Measurements from ENCODE around the gene SHROOM2. TPM values are rescaled to one million over a fixed set of nuclear protein-coding genes. Genes with fewer than 3 reads are reported as not detected.
A peak's percentile ranks its signal among the peaks of the same experiment; 100 is the strongest.

The SHROOM2 gene
- total and polyA plus RNA-seq, 5 donors from 2014 or later, result 0.35 TPM; not detected in 4

DNA sequence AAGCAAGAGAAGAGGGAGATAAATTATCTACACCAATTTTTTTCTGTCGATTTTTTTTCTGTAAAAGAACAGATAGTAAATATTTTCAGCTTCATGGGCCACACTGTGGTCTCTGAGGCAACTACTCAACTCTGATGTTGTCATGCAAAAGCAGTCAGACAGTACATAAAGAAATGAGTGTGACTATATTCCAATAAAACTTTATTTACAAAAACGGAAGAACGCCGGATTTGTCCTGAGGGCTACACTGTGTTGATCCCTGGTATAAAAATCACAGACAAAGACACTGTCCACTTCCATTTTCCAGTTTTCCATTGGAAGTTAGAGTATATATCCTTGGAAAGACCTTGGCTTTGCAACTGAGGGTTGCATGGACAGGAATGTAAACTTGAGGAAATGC lies 38.6 kb upstream of the SHROOM2 start:
- peaks cover 6% of the 10 kb centered on the region for H3K27me3 Mint-ChIP-seq
- DNase-seq, result no peak
- H3K27ac Mint-ChIP-seq, result no peak overlapping the region
- H3K36me3 Mint-ChIP-seq, result peaks cover 4% of the 10 kb centered on the region
- H3K9me3 Mint-ChIP-seq, result peaks cover 0 to 16% (median 4%) of the 10 kb centered on the region in 7 donors
- Histone ChIP-seq H3K4me3 (ENCODE audit: low read depth, low read length) (no peak overlapping the region), H3K4me1 (ENCODE audit: control insufficient read depth, insufficient read depth, low read length, poor library complexity, severe bottlenecking) (peaks cover 6% of the 10 kb centered on the region), H3K9me3 (ENCODE audit: control insufficient read depth in 2 of 2, low read length in 2 of 2) (no peaks in the 10 kb centered on the region), H3K27ac (ENCODE audit: insufficient read depth, low read length, poor library complexity, severe bottlenecking) (no peak overlapping the region), H3K27me3 (ENCODE audit: control insufficient read depth, insufficient read depth, low read length) (no peaks in the 10 kb centered on the region), H3K36me3 (ENCODE audit: control insufficient read depth, insufficient read depth, low read length) (no peaks in the 10 kb centered on the region)
- ATAC-seq (ENCODE audit: low read depth in 2 of 2), result no peak
- H3K4me3 Mint-ChIP-seq, result no peak overlapping the region
- H3K4me1 Mint-ChIP-seq, result peaks cover 0 to 18% (median 5%) of the 10 kb centered on the region in 4 donors

DNA sequence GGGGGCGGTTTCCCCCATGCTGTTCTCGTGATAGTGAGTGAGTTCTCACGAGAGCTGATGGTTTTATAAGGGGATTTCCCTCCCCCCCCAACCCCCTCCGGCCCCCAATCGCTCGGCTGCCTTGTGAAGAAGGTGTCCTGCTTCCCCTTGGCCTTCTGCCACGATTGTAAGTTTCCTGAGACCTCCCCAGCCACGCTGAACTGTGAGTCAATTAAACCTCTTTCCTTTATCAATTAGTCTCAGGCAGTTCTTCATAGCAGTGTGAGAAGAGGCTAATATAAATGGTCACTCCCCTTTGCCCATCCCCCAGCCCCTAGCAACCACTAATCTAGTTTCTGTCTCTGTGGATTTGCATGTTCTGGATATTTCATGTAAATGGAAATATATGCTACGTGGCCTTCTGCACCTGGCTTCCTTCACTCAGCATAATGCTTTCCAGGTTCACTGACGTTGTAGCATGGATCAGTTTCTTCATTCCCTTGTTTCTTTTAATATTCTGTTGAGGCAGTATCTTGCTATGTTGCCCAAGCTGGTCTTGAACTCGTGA lies 37.0 kb upstream of the SHROOM2 start:
- Histone ChIP-seq H3K9me3 (ENCODE audit: control insufficient read depth in 2 of 2, low read length in 2 of 2) (no peaks in the 10 kb centered on the region), H3K4me1 (ENCODE audit: control insufficient read depth, insufficient read depth, low read length, poor library complexity, severe bottlenecking) (peaks cover 6% of the 10 kb centered on the region), H3K36me3 (ENCODE audit: control insufficient read depth, insufficient read depth, low read length) (no peaks in the 10 kb centered on the region), H3K4me3 (ENCODE audit: low read depth, low read length) (no peak overlapping the region), H3K27ac (ENCODE audit: insufficient read depth, low read length, poor library complexity, severe bottlenecking) (no peak overlapping the region), H3K27me3 (ENCODE audit: control insufficient read depth, insufficient read depth, low read length) (no peaks in the 10 kb centered on the region)
- Mint-ChIP-seq H3K4me3 (no peak overlapping the region), H3K9me3 (peaks cover 0 to 16% (median 4%) of the 10 kb centered on the region in 7 donors), H3K4me1 (peaks cover 0 to 18% (median 5%) of the 10 kb centered on the region in 4 donors), H3K27ac (no peak overlapping the region), H3K27me3 (peaks cover 10% of the 10 kb centered on the region), H3K36me3 (peaks cover 4% of the 10 kb centered on the region)
- no peak for DNase-seq
- no peak for ATAC-seq (ENCODE audit: low read depth in 2 of 2)

DNA sequence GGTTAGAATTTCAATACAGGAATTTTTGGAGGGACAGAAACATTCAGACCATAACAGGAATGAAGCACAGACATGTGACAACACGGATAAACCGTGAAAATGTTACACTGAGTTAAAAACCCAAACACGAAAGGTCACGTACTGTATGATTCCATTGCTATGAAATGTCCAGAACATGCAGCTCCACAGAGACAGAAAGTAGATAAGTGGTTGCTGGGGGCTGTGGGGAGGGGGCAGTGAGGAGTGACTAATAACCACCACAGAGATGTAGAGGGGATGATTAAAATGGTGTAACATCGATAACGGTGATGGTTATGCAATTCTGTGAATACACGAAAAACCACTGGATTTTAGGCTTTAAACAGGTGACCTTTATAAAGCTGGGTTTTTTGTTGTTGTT lies 28.9 kb upstream of the SHROOM2 start:
- Mint-ChIP-seq H3K27ac (no peak overlapping the region), H3K9me3 (peaks cover 0 to 7% (median 0%) of the 10 kb centered on the region in 7 donors), H3K4me1 (no peaks in the 10 kb centered on the region), H3K4me3 (no peak overlapping the region), H3K36me3 (no peaks in the 10 kb centered on the region), H3K27me3 (peaks cover 7% of the 10 kb centered on the region)
- no peaks in the 10 kb centered on the region for H3K36me3 ChIP-seq (ENCODE audit: control insufficient read depth, insufficient read depth, low read length)
- H3K27ac ChIP-seq (ENCODE audit: insufficient read depth, low read length, poor library complexity, severe bottlenecking), result no peak overlapping the region
- H3K4me3 ChIP-seq (ENCODE audit: low read depth, low read length), result no peak overlapping the region
- H3K4me1 ChIP-seq (ENCODE audit: control insufficient read depth, insufficient read depth, low read length, poor library complexity, severe bottlenecking), result no peaks in the 10 kb centered on the region
- H3K9me3 ChIP-seq (ENCODE audit: control insufficient read depth in 2 of 2, low read length in 2 of 2), result no peaks in the 10 kb centered on the region
- DNase-seq, result no peak
- H3K27me3 ChIP-seq (ENCODE audit: control insufficient read depth, insufficient read depth, low read length), result no peaks in the 10 kb centered on the region
- ATAC-seq (ENCODE audit: low read depth in 2 of 2), result no peak

DNA sequence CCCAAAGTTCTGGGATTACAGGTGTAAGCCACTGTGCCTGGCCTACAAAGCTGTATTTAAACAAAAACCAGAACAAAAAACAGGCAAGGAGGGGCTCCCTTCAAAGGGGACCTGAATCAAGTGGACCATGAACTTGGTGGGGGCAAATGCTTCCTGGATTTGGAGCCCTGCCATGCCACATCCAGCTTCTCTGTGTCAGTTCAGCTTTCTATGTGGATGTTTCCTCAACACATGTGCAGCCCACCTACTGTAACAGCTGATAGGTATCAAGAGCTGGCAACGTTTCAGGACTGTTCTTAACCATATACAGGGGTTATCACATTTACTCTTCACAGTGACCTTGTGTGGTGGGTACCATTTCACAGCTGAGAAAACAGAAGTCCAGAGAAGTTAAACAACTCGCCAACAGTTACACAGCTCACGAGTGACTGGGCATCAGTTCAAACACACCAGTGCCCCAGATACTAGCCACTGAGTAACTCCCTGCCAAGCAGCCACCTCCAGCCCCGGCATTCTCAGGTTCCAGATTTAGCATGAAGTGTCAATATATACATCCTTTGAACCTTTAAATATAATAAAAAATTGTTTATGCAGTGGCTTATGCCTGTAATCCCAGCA lies 28.1 kb upstream of the SHROOM2 start:
- H3K36me3 ChIP-seq (ENCODE audit: control insufficient read depth, insufficient read depth, low read length), result no peaks in the 10 kb centered on the region
- no peak overlapping the region for H3K27ac ChIP-seq (ENCODE audit: insufficient read depth, low read length, poor library complexity, severe bottlenecking)
- DNase-seq (no peak), ATAC-seq (ENCODE audit: low read depth in 2 of 2) (no peak)
- no peak overlapping the region for H3K4me3 ChIP-seq (ENCODE audit: low read depth, low read length)
- H3K4me1 ChIP-seq (ENCODE audit: control insufficient read depth, insufficient read depth, low read length, poor library complexity, severe bottlenecking), result no peaks in the 10 kb centered on the region
- H3K9me3 ChIP-seq (ENCODE audit: control insufficient read depth in 2 of 2, low read length in 2 of 2), result no peaks in the 10 kb centered on the region
- Mint-ChIP-seq H3K4me3 (no peak overlapping the region), H3K9me3 (peaks cover 0 to 7% (median 0%) of the 10 kb centered on the region in 7 donors), H3K4me1 (no peaks in the 10 kb centered on the region), H3K27ac (no peak overlapping the region), H3K27me3 (no peaks in the 10 kb centered on the region), H3K36me3 (no peaks in the 10 kb centered on the region)
- no peaks in the 10 kb centered on the region for H3K27me3 ChIP-seq (ENCODE audit: control insufficient read depth, insufficient read depth, low read length)

DNA sequence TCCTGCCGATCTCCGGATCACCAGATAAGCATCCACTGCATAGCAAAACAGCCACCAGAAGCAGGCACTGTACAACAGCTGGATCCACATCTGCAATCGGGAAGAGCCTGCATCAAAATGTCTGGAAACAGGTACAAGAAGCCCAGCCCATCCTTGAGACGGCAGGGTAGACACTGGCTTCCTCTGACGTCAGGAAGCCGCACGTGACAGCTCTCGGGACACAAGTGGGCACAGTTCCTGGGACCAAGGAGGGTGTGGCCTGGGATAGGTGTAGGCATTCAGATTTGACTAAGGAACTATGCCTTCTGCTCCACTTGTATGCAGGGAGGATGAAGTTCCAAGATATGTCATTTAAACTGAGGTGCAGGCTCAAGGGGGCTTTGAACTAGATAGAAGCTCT lies 26.9 kb upstream of the SHROOM2 start:
- Mint-ChIP-seq H3K9me3 (peaks cover 0 to 7% (median 0%) of the 10 kb centered on the region in 7 donors), H3K4me1 (no peaks in the 10 kb centered on the region), H3K27me3 (peaks cover 4% of the 10 kb centered on the region), H3K4me3 (no peak overlapping the region), H3K36me3 (no peaks in the 10 kb centered on the region), H3K27ac (no peak overlapping the region)
- Histone ChIP-seq H3K36me3 (ENCODE audit: control insufficient read depth, insufficient read depth, low read length) (no peaks in the 10 kb centered on the region), H3K27me3 (ENCODE audit: control insufficient read depth, insufficient read depth, low read length) (no peaks in the 10 kb centered on the region), H3K4me1 (ENCODE audit: control insufficient read depth, insufficient read depth, low read length, poor library complexity, severe bottlenecking) (no peaks in the 10 kb centered on the region), H3K27ac (ENCODE audit: insufficient read depth, low read length, poor library complexity, severe bottlenecking) (no peak overlapping the region), H3K9me3 (ENCODE audit: control insufficient read depth in 2 of 2, low read length in 2 of 2) (no peaks in the 10 kb centered on the region), H3K4me3 (ENCODE audit: low read depth, low read length) (no peak overlapping the region)
- no peak for ATAC-seq (ENCODE audit: low read depth in 2 of 2)
- DNase-seq, result no peak

DNA sequence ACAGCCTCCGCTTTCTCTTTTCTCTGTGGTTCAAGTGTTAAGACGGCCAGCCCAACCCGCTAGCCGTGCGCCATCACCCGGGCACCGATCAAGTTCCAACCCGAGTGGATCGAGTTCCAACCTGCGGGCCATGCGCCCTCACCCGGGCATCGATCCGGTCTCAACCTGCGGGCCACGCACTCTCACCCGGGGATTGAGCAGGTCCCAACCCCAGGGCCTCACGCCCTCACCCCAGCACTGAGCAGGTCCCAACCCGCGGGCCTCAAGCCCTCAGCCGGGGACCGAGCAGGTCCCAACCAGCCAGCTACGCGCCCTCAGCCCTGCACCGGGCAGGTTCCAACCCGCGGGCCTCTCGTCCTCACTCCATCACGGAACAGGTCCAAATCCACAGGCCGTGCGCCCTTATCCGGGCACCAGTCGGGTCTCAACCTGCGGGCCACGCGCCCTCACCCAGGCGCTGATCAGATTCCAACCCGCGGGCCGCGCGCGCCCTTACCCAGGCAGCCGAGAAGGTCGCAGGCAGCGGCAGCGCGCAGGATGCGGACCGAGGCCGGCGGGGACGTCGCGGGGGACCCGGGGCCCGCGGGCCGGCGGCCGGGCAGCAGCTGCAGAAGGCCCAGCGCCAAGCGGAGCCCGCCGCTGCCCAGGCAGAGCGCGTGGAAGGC lies 21.0 kb upstream of the SHROOM2 start:
- H3K9me3 Mint-ChIP-seq, result peaks cover 0 to 6% (median 0%) of the 10 kb centered on the region in 7 donors
- no peak for DNase-seq
- peaks cover 8% of the 10 kb centered on the region for H3K27me3 Mint-ChIP-seq
- no peaks in the 10 kb centered on the region for H3K9me3 ChIP-seq (ENCODE audit: control insufficient read depth in 2 of 2, low read length in 2 of 2)
- H3K36me3 Mint-ChIP-seq, result no peaks in the 10 kb centered on the region
- no peaks in the 10 kb centered on the region for H3K4me1 ChIP-seq (ENCODE audit: control insufficient read depth, insufficient read depth, low read length, poor library complexity, severe bottlenecking)
- ATAC-seq (ENCODE audit: low read depth in 2 of 2), result no peak
- H3K36me3 ChIP-seq (ENCODE audit: control insufficient read depth, insufficient read depth, low read length), result no peaks in the 10 kb centered on the region
- H3K4me3 ChIP-seq (ENCODE audit: low read depth, low read length), result no peak overlapping the region
- no peak overlapping the region for H3K27ac Mint-ChIP-seq
- peaks cover 0 to 2% (median 0%) of the 10 kb centered on the region in 4 donors for H3K4me1 Mint-ChIP-seq
- no peaks in the 10 kb centered on the region for H3K27me3 ChIP-seq (ENCODE audit: control insufficient read depth, insufficient read depth, low read length)
- no peak overlapping the region for H3K4me3 Mint-ChIP-seq
- no peak overlapping the region for H3K27ac ChIP-seq (ENCODE audit: insufficient read depth, low read length, poor library complexity, severe bottlenecking)

DNA sequence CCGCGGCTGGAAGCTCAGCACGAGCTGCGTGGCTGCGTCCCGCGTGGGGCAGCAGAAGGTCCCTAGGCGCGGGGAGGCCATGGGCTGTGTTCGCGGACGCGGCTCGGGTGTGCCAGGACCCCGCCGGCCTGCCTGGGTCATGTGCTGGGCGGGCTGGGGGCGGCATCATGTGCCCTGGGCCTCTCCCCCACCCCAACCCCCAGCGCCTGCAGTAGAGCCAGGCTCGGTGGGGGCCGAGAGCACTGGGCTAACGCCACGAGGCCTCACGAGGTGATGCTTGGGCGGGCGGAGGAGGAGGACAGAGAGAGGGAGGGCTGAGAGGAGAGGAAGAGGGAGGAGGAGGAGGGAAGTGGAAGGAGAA lies 20.5 kb upstream of the SHROOM2 start, which contains the start of gene GPR143:
GPR143 (minus strand) TSS at position 111 of the 361 bp plus-strand sequence; CDS start at position 81, 30 bp downstream.
- ATAC-seq (ENCODE audit: low read depth in 2 of 2), result no peak

More for the DNA sequence above, 20.5 kb upstream of the SHROOM2 start, which contains the start of gene GPR143:
- Histone ChIP-seq H3K36me3 (ENCODE audit: control insufficient read depth, insufficient read depth, low read length) (no peaks in the 10 kb centered on the region), H3K4me3 (ENCODE audit: low read depth, low read length) (no peak within 1 kb of the TSS), H3K27ac (ENCODE audit: insufficient read depth, low read length, poor library complexity, severe bottlenecking) (no peak within 1 kb of the TSS), H3K27me3 (ENCODE audit: control insufficient read depth, insufficient read depth, low read length) (no peaks in the 10 kb centered on the region), H3K9me3 (ENCODE audit: control insufficient read depth in 2 of 2, low read length in 2 of 2) (no peaks in the 10 kb centered on the region), H3K4me1 (ENCODE audit: control insufficient read depth, insufficient read depth, low read length, poor library complexity, severe bottlenecking) (no peaks in the 10 kb centered on the region)
- Mint-ChIP-seq H3K36me3 (no peaks in the 10 kb centered on the region), H3K9me3 (peaks cover 0 to 6% (median 0%) of the 10 kb centered on the region in 7 donors), H3K4me3 (peak within 1 kb of the TSS in 1 of 4 donors; percentile 10), H3K27ac (no peak within 1 kb of the TSS), H3K27me3 (peaks cover 8% of the 10 kb centered on the region), H3K4me1 (peaks cover 0 to 2% (median 0%) of the 10 kb centered on the region in 4 donors)
- no peak for DNase-seq

Measured in CD4-positive, CD25-positive, alpha-beta regulatory T cell (primary cell).